EH (cell line): ENCODE data around the gene CRYBG2.
"Not testable (repeated sequence)": the region's sequence is repeated elsewhere in the genome, so short reads cannot be mapped to it uniquely, and the experiment has no call there.

Experiments used
- DNase-seq: peaks from one replicate; pipeline ENCODE4 v3.0.0-alpha.2; 2015; ENCODE audit warnings: low read depth

The CRYBG2 gene

DNA sequence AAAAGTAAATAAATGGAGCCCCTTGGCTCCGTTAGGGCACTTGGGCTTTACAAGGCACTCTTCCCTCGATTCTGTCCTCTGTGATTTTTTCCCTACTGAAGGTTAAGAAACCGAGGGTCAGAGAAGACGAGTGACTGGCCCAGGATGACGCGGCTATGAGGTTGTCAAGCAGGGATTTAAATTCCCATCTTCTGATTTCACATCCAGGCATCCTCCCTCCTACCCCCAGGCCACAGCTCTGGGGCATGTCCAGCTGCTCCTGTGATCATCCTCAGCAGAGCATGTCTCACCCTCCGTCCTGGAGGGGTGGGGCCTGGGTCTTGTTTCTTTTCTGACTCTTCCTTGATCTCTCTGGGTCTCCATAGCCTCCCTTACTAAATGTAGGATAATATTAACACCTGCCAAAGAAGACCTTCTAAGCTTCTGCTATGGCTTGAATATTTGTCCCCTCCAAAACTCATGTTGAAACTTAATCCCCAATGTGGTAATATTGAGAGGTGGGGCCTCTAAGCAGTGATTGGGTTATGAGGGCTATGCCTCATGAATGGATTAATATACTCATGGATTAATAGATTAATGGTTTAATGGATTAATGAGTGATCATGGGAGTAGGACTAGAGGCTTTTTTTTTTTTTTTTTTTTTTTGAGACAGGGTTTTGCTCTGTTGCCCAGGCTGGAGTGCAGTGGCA, 4.6 kb downstream of the CRYBG2 start:
- peak; percentile 90 for DNase-seq

DNA sequence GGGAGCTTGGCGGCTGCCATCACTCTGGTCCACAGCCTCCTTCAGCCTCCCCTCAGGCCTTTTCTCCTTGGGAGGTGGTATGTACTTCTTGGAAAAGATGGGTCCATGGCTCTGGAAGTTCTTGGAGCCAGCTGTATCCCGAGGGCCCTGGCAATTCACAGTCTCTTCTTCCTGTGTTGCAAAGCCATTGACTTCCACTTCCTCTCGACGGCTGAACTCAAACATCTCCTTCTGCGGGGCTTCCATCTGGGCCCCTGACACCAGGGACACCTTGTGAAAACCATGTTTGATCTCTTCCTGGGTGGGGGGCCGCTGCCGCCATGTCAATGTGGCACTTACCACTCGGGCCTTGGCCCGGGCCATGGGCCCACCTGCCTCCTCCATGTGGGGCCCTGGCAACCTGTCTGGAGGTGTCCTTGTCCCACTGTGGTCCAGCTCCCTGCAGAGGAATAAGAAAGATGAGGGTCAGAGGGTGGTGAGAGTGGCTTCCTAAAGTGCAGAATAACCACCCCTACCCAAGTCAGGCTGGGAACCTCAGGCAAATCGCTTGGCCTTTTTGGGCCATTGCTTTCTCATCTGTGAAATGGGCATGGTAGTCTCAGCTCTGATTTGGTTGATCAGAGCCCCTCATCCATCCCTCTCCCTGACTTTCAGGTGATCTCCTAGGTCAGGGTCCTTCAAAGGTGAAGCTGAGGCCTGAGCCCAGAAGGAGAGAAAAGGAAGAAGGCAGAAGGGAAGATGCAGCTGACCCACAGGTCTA, 7.5 kb downstream of the CRYBG2 start:
- no peak for DNase-seq

DNA sequence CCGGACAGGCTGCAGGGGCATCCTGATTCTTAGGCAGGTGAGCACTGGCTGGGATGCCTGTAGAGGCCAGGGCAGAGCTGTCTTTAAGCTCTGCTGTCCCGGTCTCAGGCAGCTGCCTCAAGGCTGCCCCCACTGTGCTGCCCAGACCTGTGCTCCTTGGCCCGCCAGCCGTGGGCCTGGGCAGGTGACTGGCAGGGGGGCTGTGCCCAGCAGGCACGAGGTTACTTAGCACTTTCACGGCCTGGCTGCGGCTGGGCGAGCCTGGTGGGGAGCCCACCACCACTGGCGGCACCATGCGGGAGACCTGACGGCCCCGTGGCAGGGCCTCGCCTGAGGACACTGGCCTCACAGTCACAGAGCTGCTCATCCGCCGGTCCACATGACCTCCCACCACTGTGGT, 8.2 kb downstream of the CRYBG2 start:
- DNase-seq = no peak

DNA sequence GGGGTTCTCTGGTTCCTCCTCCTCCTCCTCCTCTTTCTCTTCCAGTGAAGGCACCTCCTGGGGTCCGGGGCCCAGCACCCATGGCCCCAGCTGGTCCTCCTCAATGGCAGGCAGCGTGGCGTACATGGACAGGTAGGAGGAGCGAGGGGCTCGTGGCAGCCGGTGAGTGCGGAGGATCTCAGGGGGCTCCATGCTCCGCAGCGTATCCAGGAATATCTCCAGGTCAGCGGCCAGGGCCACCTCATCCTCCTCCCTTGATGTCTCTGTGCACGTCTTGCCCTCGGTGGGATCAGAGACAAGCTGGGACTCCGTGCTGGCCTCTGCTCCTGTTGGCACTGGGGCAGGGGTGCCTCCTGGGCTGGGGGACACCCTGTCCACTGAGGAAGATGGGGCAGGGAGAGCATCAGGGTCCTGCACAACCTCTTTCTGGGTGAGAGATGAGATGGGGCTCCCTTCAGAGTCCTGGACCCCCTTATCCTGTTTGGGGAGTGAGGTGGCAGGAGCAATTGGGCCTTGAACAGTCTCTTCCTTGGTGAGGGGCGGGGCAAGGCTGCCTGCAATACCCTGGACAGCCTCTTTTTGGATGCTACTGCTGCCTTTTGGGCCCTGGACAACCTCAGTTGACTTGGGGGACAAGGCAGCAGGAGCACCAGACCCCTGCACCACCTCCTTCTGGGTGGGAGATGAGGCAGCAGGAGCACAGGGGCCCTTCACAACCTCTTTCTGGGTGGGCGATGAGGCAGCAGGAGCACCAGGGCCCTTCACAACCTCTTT, 9.6 kb downstream of the CRYBG2 start:
- DNase-seq = no peak

DNA sequence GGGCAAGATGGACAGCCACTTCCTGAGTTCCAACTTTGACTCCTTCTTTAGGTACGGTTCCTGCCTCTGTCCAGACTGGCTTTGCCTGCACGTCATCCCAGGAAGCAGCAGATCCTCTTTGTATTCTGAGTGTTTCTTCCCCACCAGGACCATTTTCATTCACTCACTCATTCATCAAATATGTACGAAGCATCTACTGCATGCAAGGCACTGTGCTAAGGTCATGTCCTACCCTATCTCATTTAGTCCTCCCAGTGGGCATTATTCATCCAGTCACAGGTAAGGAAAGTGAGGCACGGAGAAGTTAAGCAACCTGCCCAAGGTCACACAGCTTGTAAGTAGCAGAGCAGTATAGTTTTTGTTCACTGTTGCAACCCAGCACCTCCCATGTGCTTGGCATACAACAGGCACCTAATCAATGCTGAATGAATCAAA, 13.9 kb downstream of the CRYBG2 start:
- DNase-seq = peak; percentile 13

DNA sequence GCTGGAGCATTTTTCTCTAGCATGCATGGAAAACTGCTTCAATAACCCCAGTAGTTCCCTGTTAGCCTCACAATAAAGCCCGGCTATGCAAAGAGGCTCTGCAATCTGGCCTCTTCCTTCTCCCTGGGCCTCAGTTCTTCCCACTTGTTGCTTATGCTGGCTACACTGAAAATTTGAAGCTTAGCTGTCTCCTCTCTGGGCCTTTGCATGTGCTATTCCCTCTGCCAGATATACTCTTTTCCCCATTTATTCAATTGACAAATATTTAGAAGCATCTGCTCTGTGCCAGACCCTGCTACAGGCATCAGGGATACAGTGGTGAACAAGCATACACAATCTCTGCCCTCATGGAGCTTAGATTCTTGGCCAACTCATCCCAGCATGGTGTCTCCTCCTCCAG, 15.3 kb downstream of the CRYBG2 start:
- no peak for DNase-seq

DNA sequence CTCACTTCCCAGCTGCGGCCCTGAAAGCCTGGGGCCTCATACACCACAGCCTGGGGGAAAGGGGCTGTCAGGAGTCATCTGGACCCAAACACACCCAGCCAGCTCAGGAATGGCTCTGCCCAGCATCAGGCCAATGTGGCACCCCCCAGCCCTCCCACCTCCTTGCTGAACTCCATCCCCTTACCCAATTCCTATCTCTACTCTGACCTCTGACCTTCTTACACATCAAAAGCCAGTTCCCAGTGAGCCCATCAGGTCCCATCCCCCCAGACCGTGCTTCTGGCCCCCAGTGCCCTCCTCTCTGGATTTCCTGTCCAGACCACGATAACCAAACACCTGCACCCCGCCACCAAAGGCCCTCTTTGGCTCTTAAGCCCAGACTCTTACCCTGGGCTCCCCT, 16.3 kb downstream of the CRYBG2 start:
- DNase-seq = no peak

DNA sequence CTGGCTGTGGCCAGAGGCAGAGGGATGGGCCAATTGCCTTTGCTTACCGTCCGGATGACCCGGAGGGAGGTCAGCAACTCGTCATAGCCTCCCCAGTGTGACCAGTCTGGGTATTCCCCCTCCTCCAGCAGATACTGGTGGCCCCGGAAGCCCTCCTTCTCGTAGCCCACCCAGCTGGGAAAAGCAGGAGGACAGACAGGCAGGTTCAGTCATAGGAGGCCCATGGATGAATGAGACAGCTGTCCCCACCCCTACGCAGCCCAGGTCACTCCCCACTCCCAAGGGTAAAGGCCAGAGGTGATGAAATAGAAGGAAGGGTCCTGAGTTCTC, 16.8 kb downstream of the CRYBG2 start:
- DNase-seq = no peak

DNA sequence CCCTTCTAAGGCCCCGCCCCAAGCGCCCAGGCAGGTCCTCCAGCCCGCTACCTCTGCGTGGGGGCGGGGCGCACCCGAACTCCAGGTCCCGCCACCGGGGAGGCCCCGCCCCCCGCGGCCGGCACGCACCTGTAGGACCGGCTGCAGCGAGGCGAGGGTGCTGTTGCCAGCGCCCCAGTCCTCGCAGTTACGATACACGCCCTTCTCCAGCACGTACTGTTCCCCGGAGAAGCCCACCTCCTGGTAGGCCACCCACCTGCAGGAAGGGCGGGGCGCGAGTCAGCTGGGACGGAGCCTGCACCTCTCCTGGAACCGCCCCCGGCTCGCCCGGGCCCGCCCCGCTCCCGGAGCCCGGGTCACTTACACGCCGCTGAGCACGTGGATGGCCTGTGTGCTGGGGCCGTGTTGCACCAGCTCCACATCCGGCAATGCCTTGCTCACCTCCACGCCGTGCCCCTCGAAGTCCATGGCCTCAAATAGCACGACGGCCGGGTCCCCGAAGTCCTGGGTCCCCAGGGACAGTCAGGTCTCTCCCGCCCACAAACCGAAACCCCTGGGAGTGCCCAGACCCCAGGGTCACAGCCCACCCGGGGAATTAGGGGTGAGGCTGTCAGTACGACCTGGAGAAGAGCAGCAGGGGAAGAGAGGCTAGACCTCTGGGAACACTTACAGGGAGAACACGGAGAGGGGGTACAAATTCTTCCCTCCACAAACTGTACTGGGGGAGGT, 17.3 kb downstream of the CRYBG2 start:
- DNase-seq = peak; percentile 30

DNA sequence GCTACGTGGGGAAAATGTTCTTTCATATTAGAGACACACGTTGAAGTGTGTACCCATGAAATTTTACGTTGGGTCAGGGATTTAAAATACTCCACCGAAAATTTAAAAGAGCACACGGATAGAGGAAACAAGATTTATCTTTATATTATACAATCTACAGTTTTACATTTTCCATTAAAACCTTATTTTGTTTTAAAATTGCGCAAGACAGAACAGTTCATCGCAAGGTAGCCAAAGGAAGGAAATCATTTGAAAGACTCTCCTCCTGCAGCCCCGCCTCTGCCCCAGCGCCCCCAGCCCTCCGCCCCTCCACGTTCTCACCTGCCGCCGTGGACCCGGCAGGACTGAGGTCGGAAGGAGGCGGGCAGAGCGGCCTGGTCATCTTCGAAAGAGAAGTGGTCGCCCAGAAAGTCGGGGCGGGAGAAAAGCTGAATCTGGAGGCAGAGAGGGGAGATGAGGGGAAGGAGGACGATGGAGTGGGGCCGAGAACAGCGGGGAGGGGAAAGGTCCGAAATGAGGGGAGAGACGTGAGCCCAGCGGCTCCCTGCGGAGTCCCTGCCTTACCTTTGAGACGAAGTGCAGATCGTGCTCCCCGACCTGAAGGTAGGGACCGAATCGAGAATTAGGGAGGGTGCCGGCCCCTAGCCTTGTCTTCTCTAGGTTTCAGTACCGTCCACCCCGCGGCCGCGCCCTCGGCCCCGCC, 18.0 kb downstream of the CRYBG2 start:
- no peak for DNase-seq

DNA sequence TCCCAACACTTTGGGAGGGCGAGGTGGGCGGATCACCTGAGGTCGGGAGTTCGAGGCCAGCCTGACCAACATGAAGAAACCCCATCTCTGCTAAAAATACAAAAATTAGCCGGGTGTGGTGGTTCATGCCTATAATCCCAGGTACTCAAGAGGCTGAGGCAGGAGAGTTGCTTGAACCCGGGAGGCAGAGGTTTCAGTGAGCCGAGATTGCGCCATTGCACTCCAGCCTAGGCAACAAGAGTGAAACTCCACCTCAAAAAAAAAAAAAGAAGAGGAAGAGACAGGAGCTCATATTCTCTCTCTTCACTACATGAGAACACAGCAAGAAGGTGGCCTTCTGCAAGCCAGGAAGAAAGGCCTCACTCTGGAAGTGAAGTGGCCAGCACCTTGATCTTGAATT, 20.6 kb downstream of the CRYBG2 start:
- DNase-seq = not testable (repeated sequence)

DNA sequence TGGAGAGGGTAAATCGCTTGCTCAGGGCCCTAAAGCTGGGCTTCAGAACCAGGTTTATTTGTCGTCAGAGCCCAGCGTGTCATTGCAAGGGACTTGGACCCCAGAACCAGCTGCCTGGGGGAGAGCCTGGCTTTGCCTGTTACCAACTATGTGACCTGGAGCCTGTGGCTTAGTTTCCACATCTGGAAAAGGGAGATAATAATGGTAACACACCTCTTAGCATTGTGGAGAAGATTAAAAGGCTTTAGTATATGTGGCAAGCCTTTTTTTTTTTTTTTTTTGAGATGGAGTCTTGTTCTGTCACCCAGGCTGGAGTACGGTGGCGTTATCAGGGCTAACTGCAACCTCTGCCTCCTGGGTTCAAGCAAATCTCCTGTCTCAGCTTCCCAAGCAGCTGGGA, 23.7 kb downstream of the CRYBG2 start:
- DNase-seq = no peak

DNA sequence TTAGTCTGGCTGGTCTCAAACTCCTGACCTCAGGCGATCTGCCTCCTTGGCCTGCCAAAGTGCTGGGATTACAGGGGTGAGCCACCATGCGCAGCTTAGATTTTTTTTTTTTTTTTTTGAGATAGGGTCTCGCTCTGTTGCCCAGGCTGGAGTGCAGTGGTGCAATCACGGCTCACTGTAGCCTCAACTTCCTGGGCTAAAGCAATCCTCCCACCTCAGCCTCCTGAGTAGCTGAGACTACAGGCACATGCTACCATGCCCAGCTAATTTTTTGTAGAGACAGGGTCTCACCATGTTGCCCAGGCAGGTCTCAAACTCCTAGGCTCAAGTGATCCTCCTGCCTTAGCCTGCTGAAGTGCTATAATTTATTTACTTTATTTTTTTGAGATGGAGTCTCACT, 24.6 kb downstream of the CRYBG2 start:
- DNase-seq = not testable (repeated sequence)

DNA sequence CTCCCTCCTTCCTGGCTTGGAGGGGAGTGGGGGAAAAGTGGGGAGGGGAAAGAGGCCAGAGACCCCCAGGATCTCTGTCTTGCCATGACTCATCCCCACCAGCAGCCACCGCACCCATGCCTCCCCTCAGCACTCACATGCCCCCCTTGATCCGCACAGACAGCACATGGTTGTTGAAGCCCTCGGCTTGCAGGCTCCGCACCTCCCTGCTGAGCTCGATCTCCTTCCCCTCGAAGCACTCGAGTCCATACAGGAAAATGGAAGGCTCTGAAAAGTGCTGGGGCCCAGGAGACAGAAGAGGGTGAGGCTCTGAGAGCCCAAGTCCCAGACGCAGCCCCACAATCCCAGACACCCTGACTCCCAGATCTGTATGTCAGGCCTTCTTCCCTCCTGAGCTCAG, 25.3 kb downstream of the CRYBG2 start:
- DNase-seq = no peak

DNA sequence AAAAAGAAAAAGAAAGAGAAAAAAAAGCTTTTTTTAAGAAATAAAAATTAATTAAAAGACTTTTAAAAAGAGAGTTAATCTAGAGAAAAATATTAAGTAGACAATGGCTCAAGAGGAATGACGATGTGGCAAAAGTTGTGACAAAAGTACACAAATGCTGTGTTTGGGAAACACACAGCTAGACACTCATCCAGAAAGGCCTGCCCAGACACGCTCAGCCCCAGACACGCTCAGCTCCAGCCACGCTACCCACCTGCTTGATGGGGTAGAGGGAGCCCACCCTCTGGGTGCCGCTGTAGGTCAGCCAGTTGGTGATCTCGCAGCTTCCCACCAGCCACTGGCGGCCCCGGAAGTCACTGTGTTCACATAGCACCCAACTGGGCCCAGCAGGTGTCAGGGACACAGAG, 26.0 kb downstream of the CRYBG2 start:
- no peak for DNase-seq

DNA sequence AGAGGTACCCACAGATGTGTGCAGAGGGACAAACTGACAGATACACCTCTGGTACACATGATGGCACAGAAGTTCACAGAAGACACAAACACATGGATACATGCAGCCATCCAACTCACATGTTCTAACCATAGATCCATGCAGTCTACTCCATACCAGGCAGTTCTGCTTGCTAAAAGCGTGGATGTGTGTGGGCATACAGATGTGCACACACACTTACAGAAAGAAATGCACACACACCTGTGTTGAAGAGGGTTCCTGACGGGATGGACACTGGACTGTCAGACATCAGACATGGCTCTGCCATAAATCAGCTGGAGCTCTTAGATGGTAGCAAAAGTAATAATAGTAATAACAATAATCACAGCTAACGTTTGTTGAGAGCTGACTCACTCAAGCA, 29.4 kb downstream of the CRYBG2 start:
- no peak for DNase-seq

DNA sequence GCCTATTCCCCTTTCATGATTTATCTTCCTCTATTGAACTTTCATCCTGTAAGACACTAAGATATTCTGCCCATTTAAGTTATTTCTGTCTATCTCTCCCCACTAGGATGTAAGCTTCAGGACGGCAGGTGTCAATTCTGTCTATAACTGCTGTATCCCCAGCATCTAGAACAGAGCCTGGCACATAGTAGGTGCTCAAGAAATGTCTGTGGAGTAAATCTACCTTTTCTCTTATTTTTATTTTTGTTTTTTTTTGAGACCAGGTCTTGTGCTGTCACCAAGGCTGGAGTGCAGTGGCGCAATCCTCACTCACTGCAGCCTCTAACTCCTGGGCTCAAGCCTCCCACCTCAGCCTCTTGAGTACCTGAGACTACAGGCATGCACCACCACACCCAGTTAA, 30.5 kb downstream of the CRYBG2 start:
- DNase-seq = no peak

DNA sequence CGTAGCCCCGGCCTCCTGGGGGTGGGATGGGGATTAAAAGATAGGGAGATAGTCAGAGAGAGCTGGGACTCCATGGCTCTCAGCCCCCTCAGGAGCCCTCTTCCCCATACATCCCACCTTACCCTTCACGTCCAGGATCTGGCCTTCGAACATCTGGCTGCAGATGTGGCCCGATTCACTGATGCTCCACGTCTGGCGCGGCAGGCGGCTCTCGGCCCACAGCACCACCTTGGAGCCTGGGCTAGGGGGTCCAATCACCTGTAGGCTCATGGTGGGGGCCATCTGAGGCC, 31.9 kb downstream of the CRYBG2 start:
- DNase-seq = no peak

DNA sequence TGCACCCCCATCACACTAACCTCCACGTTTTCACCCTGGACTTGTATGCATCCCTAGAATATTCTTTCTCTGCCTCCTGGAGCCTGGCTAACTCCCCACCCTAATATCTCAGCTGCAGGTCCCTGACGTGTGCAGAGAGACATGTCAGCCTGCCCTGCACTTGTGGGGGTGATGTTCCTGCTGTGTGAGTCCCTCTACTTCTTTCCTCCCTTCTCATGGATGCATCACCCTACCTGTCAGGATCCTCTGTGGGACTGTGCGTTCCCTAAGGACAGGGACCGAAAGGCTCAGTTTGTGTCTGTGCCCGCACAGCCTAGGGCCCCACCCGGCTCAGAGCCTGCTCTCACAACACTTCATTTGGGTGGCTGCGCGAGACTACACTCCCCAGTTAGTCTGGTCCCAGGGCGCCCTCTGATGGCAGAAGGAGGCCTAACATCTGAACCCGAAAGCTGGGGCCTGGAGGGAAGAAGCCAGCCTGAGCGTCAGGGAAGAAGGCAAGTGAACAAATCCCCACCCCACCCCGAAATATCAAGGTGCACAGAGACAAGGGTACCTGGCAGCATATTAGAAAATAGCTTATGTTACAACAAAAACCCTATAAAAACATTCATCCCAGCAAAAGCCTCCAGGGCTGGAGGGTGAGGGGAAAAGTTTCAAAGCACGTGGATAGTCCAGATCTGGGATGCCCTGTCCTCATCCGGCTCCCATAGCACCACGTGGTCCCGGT, 32.5 kb downstream of the CRYBG2 start:
- DNase-seq = peak; percentile 85

DNA sequence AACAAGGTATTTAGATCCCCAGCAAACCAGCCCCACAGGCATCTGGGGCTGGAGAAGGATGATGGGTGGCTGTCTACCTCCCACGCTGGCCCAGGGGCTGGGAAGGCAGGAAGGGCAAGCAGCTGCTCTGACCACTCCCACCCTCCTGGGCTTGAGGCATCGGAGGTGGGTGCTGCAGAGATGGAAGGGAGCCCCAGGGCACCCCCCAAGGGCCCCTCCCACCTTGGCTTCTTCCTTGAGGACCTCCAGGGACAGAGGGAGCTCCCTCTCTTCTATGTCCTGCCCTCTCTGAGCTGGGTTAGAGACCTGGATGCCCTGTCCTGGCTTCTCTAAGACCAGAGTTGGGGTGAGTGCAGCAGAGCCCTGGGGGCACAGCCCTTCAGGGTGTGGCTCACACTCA, 33.0 kb downstream of the CRYBG2 start:
- DNase-seq = no peak

DNA sequence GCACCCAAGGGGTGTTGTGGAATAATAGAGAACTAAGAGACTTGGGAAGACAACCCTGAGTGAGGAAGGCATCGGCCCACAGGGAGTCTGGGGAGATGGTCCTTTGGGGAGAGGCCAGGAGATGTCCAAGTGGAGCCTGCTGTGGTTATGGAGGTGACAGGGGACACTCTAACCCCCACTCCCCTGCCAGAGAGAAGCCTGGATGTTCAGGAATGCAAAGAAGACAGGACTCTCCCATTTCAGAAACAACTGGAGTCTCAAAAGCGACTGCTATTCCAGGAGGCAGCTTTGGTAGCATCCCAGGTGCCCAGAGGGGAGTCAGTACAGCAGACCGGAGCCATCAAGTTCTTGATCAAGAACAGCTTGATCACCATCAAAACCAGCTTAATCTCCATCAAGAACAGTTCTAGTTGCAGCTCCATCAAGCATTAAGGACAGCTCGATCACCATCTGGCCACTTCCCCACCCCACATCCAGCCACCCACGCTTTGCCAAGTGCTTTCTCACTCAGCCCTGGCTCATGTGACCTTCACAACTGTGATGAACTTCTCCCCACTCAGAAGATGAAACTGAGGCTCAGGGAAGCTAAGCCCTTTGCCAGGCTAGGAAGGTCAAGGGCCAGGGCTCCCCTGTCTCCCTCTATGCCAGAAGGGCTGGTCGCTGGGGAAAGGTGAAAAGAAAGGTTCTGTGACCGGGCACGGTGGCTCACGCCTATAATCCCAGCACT, 35.4 kb downstream of the CRYBG2 start:
- DNase-seq = no peak
